ENCODE measurements around the gene TCP11L2.
"Not testable (repeated sequence)": the region's sequence is repeated elsewhere in the genome, so short reads cannot be mapped to it uniquely, and the experiment has no call there.

Gene TCP11L2

DNA sequence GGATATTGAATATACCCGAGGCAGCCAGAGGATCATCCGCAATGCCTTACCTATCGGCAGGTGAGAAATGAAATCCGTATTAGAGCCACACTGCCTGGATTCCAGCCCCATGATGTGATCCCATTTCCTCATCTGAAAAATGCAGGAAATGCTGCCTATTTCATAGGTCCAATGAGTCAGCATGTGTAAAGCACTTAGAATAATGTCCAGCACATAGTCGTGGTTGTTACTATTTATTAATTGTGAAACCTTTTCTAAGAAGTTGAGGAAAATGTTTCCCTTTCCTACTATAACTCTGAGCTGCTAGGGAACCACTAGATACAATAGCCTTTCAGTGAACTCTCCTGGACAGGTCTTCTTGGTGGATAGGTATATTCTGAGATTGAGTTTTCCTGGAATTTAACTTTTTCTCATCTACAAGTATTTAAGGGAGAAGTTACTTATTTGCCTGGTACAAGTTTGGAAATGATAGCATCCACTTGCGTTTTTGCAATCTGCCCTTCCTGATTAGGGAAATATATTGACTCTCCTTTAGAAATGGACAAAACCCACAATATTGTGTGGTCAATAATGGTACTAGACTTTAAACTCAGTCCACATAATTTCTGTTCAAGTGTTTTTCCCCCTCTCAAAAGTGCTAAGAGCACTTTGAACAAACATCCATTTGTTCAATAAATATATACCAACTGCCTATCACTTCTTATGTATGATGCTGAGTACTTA is 67.3 kb downstream of the TCP11L2 start:
- no peak overlapping the region for H3K4me2 ChIP-seq (ENCODE audit: low read length)
- H2AFZ ChIP-seq (ENCODE audit: low read depth, low read length): no peak overlapping the region
- no peak for TF ChIP-seq EZH2phosphoT487 (IDR thresholded peaks at IDR 0.05; ENCODE audit: low read depth)
- TF ChIP-seq, protein P1, sequence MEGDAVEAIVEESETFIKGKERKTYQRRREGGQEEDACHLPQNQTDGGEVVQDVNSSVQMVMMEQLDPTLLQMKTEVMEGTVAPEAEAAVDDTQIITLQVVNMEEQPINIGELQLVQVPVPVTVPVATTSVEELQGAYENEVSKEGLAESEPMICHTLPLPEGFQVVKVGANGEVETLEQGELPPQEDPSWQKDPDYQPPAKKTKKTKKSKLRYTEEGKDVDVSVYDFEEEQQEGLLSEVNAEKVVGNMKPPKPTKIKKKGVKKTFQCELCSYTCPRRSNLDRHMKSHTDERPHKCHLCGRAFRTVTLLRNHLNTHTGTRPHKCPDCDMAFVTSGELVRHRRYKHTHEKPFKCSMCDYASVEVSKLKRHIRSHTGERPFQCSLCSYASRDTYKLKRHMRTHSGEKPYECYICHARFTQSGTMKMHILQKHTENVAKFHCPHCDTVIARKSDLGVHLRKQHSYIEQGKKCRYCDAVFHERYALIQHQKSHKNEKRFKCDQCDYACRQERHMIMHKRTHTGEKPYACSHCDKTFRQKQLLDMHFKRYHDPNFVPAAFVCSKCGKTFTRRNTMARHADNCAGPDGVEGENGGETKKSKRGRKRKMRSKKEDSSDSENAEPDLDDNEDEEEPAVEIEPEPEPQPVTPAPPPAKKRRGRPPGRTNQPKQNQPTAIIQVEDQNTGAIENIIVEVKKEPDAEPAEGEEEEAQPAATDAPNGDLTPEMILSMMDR (IDR thresholded peaks at IDR 0.05; ENCODE audit: low read depth, low read length): no peak
- H3K4me3 ChIP-seq (ENCODE audit: low read length): no peak overlapping the region
- no peaks in the 10 kb centered on the region for H3K4me1 ChIP-seq (ENCODE audit: low read length)
- H3K79me2 ChIP-seq (ENCODE audit: low read length): no peaks in the 10 kb centered on the region
- no peaks in the 10 kb centered on the region for H3K9me3 ChIP-seq (ENCODE audit: insufficient read depth, low read length)
- peaks cover 3% of the 10 kb centered on the region for H3K36me3 ChIP-seq (replicated peaks; ENCODE audit: low read depth, low read length)
- H4K20me1 ChIP-seq (ENCODE audit: insufficient read depth, low read length): no peaks in the 10 kb centered on the region
- H3K9ac ChIP-seq (ENCODE audit: low read length): no peak overlapping the region
- no peak overlapping the region for H3K27ac ChIP-seq (ENCODE audit: low read length)
- no peaks in the 10 kb centered on the region for H3K27me3 ChIP-seq (ENCODE audit: low read depth, low read length)

DNA sequence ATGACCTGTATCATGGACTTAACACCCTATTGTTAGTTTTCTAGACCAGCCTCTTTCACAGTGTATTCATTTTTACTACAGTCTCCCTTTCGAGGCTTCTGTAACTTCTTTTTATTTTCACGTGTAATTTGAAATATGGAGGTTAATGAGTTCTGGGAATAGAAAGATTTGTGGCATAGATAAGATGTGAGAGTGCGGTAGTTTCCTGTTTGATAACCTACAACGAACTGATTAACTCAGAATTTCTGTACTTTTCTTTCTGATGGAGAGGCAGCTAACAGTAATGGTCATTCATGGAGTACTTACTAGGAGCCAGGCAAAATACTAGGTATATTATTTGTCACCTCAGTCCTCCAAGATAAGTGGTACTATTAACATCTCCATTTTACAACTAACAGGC is 76.3 kb downstream of the TCP11L2 start:
- no peak overlapping the region for H2AFZ ChIP-seq (ENCODE audit: low read depth, low read length)
- H3K79me2 ChIP-seq (ENCODE audit: low read length): no peaks in the 10 kb centered on the region
- H3K27me3 ChIP-seq (ENCODE audit: low read depth, low read length): no peaks in the 10 kb centered on the region
- no peak for TF ChIP-seq EZH2phosphoT487 (IDR thresholded peaks at IDR 0.05; ENCODE audit: low read depth)
- TF ChIP-seq, protein P1 (IDR thresholded peaks at IDR 0.05; ENCODE audit: low read depth, low read length): no peak
- H3K9me3 ChIP-seq (ENCODE audit: insufficient read depth, low read length): no peaks in the 10 kb centered on the region; the same call in 1 of the 2 replicates
- no peak overlapping the region for H3K4me3 ChIP-seq (ENCODE audit: low read length)
- H3K36me3 ChIP-seq (replicated peaks; ENCODE audit: low read depth, low read length): peaks cover 23% of the 10 kb centered on the region
- no peak overlapping the region for H3K4me2 ChIP-seq (ENCODE audit: low read length)
- no peaks in the 10 kb centered on the region for H3K4me1 ChIP-seq (ENCODE audit: low read length)
- no peaks in the 10 kb centered on the region for H4K20me1 ChIP-seq (ENCODE audit: insufficient read depth, low read length)
- H3K9ac ChIP-seq (ENCODE audit: low read length): no peak overlapping the region
- H3K27ac ChIP-seq (ENCODE audit: low read length): no peak overlapping the region

DNA sequence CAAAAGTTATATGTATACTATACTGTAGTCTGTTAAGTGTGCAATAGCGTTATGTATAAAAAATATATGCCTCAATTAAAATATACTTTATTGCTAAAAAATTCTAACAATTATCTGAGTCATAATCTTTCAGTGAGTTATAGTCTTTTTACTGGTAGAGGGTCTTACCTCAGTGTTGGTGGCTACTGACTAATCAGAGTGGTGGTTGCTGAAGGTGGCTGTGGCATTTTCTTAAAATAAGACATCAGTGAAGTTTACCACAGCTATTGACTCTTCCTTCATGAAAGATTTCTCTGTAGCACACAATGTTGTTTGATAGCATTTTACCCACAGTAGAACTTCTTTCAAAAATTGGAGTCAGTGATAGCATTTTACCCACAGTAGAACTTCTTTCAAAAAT is 78.4 kb downstream of the TCP11L2 start:
- no peaks in the 10 kb centered on the region; the same call in 1 of the 2 replicates for H3K9me3 ChIP-seq (ENCODE audit: insufficient read depth, low read length)
- TF ChIP-seq EZH2phosphoT487 (IDR thresholded peaks at IDR 0.05; ENCODE audit: low read depth): no peak
- TF ChIP-seq, protein P1 (IDR thresholded peaks at IDR 0.05; ENCODE audit: low read depth, low read length): no peak
- H3K27ac ChIP-seq (ENCODE audit: low read length): no peak overlapping the region
- H3K27me3 ChIP-seq (ENCODE audit: low read depth, low read length): no peaks in the 10 kb centered on the region
- H3K36me3 ChIP-seq (replicated peaks; ENCODE audit: low read depth, low read length): peaks cover 23% of the 10 kb centered on the region
- H2AFZ ChIP-seq (ENCODE audit: low read depth, low read length): no peak overlapping the region
- no peaks in the 10 kb centered on the region for H4K20me1 ChIP-seq (ENCODE audit: insufficient read depth, low read length)
- H3K4me3 ChIP-seq (ENCODE audit: low read length): no peak overlapping the region
- H3K4me2 ChIP-seq (ENCODE audit: low read length): no peak overlapping the region
- H3K4me1 ChIP-seq (ENCODE audit: low read length): no peaks in the 10 kb centered on the region
- no peaks in the 10 kb centered on the region for H3K79me2 ChIP-seq (ENCODE audit: low read length)
- no peak overlapping the region for H3K9ac ChIP-seq (ENCODE audit: low read length)

DNA sequence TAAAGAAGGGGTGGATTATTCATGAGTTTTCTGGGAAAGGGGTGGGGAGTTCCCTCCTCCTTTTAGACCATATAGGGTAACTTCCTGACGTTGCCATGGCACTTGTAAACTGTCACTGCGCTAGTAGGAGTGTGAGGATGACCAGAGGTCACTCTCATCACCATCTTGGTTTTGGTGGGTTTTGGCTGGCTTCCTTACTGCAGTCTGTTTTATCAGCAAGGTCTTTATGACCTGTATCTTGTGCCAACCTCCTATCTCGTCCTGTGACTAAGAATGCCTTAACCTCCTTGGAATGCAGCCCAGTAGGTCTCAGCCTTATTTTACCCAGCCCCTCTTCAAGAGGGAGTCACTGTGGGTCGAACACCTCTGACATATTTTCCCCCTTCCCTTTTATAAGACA is 79.3 kb downstream of the TCP11L2 start:
- not testable (repeated sequence) for H3K4me3 ChIP-seq (ENCODE audit: low read length)
- H3K36me3 ChIP-seq (replicated peaks; ENCODE audit: low read depth, low read length): peaks cover 23% of the 10 kb centered on the region

More for the DNA sequence above, 79.3 kb downstream of the TCP11L2 start:
- not testable (repeated sequence) for H3K4me2 ChIP-seq (ENCODE audit: low read length); H3K9ac ChIP-seq (ENCODE audit: low read length); H3K27me3 ChIP-seq (ENCODE audit: low read depth, low read length); H3K4me1 ChIP-seq (ENCODE audit: low read length); H3K27ac ChIP-seq (ENCODE audit: low read length); H3K9me3 ChIP-seq (ENCODE audit: insufficient read depth, low read length); H2AFZ ChIP-seq (ENCODE audit: low read depth, low read length); H4K20me1 ChIP-seq (ENCODE audit: insufficient read depth, low read length); H3K79me2 ChIP-seq (ENCODE audit: low read length)
